Adrenal gland (tissue), 5 donors: ENCODE data around the gene TDRKH.

Experiments
- POLR2A ChIP-seq, 2 donors: fragments of 450-650 bp; IDR thresholded peaks; one replicate each; pipeline ENCODE4 v1.6.1; 2017; ENCODE audit warnings: antibody characterized with exemption in 2 of 2, mild to moderate bottlenecking in 2 of 2, moderate library complexity in 1 of 2
- TF ChIP-seq, protein P1 (sequence below), 6 experiments: fragments of 450-650 bp in 4 of 6; fragments of 200-600 bp in 2 of 6; sonication (generic) in 1 of 6; IDR thresholded peaks; 1 replicate in 5 of 6; 2 replicates in 1 of 6; pipeline versions ENCODE4 v1.5.1 to v1.8.0; 2016 to 2021; ENCODE audit warnings: antibody characterized with exemption in 6 of 6, mild to moderate bottlenecking in 2 of 6, moderate library complexity in 1 of 6
- donor health status: DM: no; HTN: no; CAD: no.

GRCh38 chr1:151827853-151828252, 37.6 kb upstream of the TDRKH start:
- TF ChIP-seq, protein P1, sequence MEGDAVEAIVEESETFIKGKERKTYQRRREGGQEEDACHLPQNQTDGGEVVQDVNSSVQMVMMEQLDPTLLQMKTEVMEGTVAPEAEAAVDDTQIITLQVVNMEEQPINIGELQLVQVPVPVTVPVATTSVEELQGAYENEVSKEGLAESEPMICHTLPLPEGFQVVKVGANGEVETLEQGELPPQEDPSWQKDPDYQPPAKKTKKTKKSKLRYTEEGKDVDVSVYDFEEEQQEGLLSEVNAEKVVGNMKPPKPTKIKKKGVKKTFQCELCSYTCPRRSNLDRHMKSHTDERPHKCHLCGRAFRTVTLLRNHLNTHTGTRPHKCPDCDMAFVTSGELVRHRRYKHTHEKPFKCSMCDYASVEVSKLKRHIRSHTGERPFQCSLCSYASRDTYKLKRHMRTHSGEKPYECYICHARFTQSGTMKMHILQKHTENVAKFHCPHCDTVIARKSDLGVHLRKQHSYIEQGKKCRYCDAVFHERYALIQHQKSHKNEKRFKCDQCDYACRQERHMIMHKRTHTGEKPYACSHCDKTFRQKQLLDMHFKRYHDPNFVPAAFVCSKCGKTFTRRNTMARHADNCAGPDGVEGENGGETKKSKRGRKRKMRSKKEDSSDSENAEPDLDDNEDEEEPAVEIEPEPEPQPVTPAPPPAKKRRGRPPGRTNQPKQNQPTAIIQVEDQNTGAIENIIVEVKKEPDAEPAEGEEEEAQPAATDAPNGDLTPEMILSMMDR (IDR thresholded peaks at IDR 0.05): no peak
- TF ChIP-seq POLR2A (IDR thresholded peaks at IDR 0.05): no peak
